ENCODE data around the gene PRKD1.

Gene PRKD1

GRCh38 chr14:29682789-29683188 is 244.9 kb downstream of the PRKD1 start:
- no peaks in the 10 kb centered on the region for H3K9me3 ChIP-seq (ENCODE audit: insufficient read depth, low read length, severe bottlenecking)
- ATAC-seq (ENCODE audit: insufficient read depth, low read depth) = no peak
- no peaks in the 10 kb centered on the region for H3K79me2 ChIP-seq (ENCODE audit: insufficient read depth, low read length)
- H3K36me3 ChIP-seq (ENCODE audit: insufficient read depth, low read length) = no peaks in the 10 kb centered on the region
- H4K20me1 ChIP-seq (ENCODE audit: insufficient read depth, low read length) = no peaks in the 10 kb centered on the region
- no peak for TF ChIP-seq EZH2 (IDR thresholded peaks at IDR 0.05; ENCODE audit: borderline replicate concordance, low read depth, low read length, severe bottlenecking)
- TF ChIP-seq, protein P1, sequence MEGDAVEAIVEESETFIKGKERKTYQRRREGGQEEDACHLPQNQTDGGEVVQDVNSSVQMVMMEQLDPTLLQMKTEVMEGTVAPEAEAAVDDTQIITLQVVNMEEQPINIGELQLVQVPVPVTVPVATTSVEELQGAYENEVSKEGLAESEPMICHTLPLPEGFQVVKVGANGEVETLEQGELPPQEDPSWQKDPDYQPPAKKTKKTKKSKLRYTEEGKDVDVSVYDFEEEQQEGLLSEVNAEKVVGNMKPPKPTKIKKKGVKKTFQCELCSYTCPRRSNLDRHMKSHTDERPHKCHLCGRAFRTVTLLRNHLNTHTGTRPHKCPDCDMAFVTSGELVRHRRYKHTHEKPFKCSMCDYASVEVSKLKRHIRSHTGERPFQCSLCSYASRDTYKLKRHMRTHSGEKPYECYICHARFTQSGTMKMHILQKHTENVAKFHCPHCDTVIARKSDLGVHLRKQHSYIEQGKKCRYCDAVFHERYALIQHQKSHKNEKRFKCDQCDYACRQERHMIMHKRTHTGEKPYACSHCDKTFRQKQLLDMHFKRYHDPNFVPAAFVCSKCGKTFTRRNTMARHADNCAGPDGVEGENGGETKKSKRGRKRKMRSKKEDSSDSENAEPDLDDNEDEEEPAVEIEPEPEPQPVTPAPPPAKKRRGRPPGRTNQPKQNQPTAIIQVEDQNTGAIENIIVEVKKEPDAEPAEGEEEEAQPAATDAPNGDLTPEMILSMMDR (IDR thresholded peaks at IDR 0.05; ENCODE audit: borderline replicate concordance, extremely low read depth, low read length, poor library complexity, severe bottlenecking) = no peak
- H3K27ac ChIP-seq (ENCODE audit: low read length) = no peak overlapping the region
- DNase-seq = no peak
- no peak overlapping the region for H3K4me3 ChIP-seq (ENCODE audit: low read depth in 1 of 2, low read length in 2 of 2)
- no peak overlapping the region for H3K4me2 ChIP-seq (ENCODE audit: insufficient read depth, low read length)
- H2AFZ ChIP-seq (ENCODE audit: low read depth, low read length) = no peak overlapping the region
- H3K9ac ChIP-seq (ENCODE audit: low read depth, low read length) = no peak overlapping the region
- no peaks in the 10 kb centered on the region for H3K27me3 ChIP-seq (ENCODE audit: insufficient read depth, low read length, poor library complexity)
- H3K4me1 ChIP-seq (ENCODE audit: insufficient read depth, low read length) = no peaks in the 10 kb centered on the region

- Histone ChIP-seq H3K27ac (ENCODE audit: low read length) (no peak overlapping the region), H3K36me3 (ENCODE audit: insufficient read depth, low read length) (no peaks in the 10 kb centered on the region), H3K4me3 (ENCODE audit: low read depth in 1 of 2, low read length in 2 of 2) (no peak overlapping the region), H3K4me2 (ENCODE audit: insufficient read depth, low read length) (no peak overlapping the region), H3K9me3 (ENCODE audit: insufficient read depth, low read length, severe bottlenecking) (no peaks in the 10 kb centered on the region), H3K9ac (ENCODE audit: low read depth, low read length) (no peak overlapping the region), H3K79me2 (ENCODE audit: insufficient read depth, low read length) (no peaks in the 10 kb centered on the region), H3K27me3 (ENCODE audit: insufficient read depth, low read length, poor library complexity) (no peaks in the 10 kb centered on the region), H3K4me1 (ENCODE audit: insufficient read depth, low read length) (no peaks in the 10 kb centered on the region), H4K20me1 (ENCODE audit: insufficient read depth, low read length) (no peaks in the 10 kb centered on the region), H2AFZ (ENCODE audit: low read depth, low read length) (no peak overlapping the region)
- TF ChIP-seq, protein P1 (IDR thresholded peaks at IDR 0.05; ENCODE audit: borderline replicate concordance, extremely low read depth, low read length, poor library complexity, severe bottlenecking) = no peak
- no peak for TF ChIP-seq EZH2 (IDR thresholded peaks at IDR 0.05; ENCODE audit: borderline replicate concordance, low read depth, low read length, severe bottlenecking)
- ATAC-seq (ENCODE audit: insufficient read depth, low read depth) (no peak), DNase-seq (no peak)
Observed at GRCh38 chr14:29681316-29681715, 246.3 kb downstream of the PRKD1 start.

- TF ChIP-seq, protein P1 (IDR thresholded peaks at IDR 0.05; ENCODE audit: borderline replicate concordance, extremely low read depth, low read length, poor library complexity, severe bottlenecking) = no peak
- TF ChIP-seq EZH2 (IDR thresholded peaks at IDR 0.05; ENCODE audit: borderline replicate concordance, low read depth, low read length, severe bottlenecking) = no peak
- DNase-seq = no peak
- Histone ChIP-seq H3K36me3 (ENCODE audit: insufficient read depth, low read length) (no peaks in the 10 kb centered on the region), H2AFZ (ENCODE audit: low read depth, low read length) (no peak overlapping the region), H4K20me1 (ENCODE audit: insufficient read depth, low read length) (no peaks in the 10 kb centered on the region), H3K4me3 (ENCODE audit: low read depth in 1 of 2, low read length in 2 of 2) (no peak overlapping the region), H3K9ac (ENCODE audit: low read depth, low read length) (no peak overlapping the region), H3K9me3 (ENCODE audit: insufficient read depth, low read length, severe bottlenecking) (no peaks in the 10 kb centered on the region), H3K27me3 (ENCODE audit: insufficient read depth, low read length, poor library complexity) (no peaks in the 10 kb centered on the region), H3K79me2 (ENCODE audit: insufficient read depth, low read length) (no peaks in the 10 kb centered on the region), H3K4me2 (ENCODE audit: insufficient read depth, low read length) (no peak overlapping the region), H3K27ac (ENCODE audit: low read length) (no peak overlapping the region), H3K4me1 (ENCODE audit: insufficient read depth, low read length) (no peaks in the 10 kb centered on the region)
- no peak for ATAC-seq (ENCODE audit: insufficient read depth, low read depth)
Observed at GRCh38 chr14:29674566-29675285, 252.9 kb downstream of the PRKD1 start.

Measured in DND-41 (cell line).